GM12873 (cell line): Measurements from ENCODE around the gene MEMO1.

Experiments used
- CTCF ChIP-seq: IDR thresholded peaks from 2 replicates; pipeline ENCODE4 v1.5.1; 2012; ENCODE audit warnings: low read depth, mild to moderate bottlenecking, moderate library complexity, low read length, control low read depth; ENCODE audit not compliant: insufficient read depth; ENCODE audit errors: missing control alignments

Gene MEMO1

GRCh38 chr2:31943636-31944225 lies 67.1 kb downstream of the MEMO1 start:
- TF ChIP-seq CTCF: no peak

GRCh38 chr2:31940920-31941319 lies 69.9 kb downstream of the MEMO1 start:
- TF ChIP-seq CTCF: no peak

GRCh38 chr2:31937741-31938140 lies 73.1 kb downstream of the MEMO1 start:
- TF ChIP-seq CTCF: no peak

GRCh38 chr2:31935370-31935769 lies 75.4 kb downstream of the MEMO1 start:
- TF ChIP-seq CTCF: no peak

GRCh38 chr2:31933066-31933465 lies 77.7 kb downstream of the MEMO1 start:
- no peak for TF ChIP-seq CTCF

- TF ChIP-seq CTCF: no peak
Observed at GRCh38 chr2:31932589-31932988, 78.2 kb downstream of the MEMO1 start.

GRCh38 chr2:31931916-31932315 lies 78.9 kb downstream of the MEMO1 start:
- TF ChIP-seq CTCF: no peak
